ENCODE measurements around the gene GNAS-AS1.

GNAS-AS1 gene

GRCh38 chr20:58867211-58867610 is 16.5 kb upstream of the GNAS-AS1 start:
- in situ Hi-C loops (cut with HindIII; ENCODE audit: low pct_unique_long_range_greater_than_20kb, low sequenced_read_pairs): no loop called here
- DNase-seq (ENCODE audit: low read depth in 1 of 2, low spot score in 1 of 2): no peak
- TF ChIP-seq JUND (IDR thresholded peaks at IDR 0.05; ENCODE audit: low read depth): no peak

- DNase-seq (ENCODE audit: low read depth in 1 of 2, low spot score in 1 of 2): no peak
- in situ Hi-C loops (cut with HindIII; ENCODE audit: low pct_unique_long_range_greater_than_20kb, low sequenced_read_pairs): no loop called here
- TF ChIP-seq JUND (IDR thresholded peaks at IDR 0.05; ENCODE audit: low read depth): no peak
Measured at GRCh38 chr20:58865843-58866242, 15.1 kb upstream of the GNAS-AS1 start.

GRCh38 chr20:58864346-58864745 is 13.6 kb upstream of the GNAS-AS1 start:
- no peak for TF ChIP-seq JUND (IDR thresholded peaks at IDR 0.05; ENCODE audit: low read depth)
- in situ Hi-C loops (cut with HindIII; ENCODE audit: low pct_unique_long_range_greater_than_20kb, low sequenced_read_pairs): no loop called here

GRCh38 chr20:58863044-58863790 is 12.5 kb upstream of the GNAS-AS1 start:
- TF ChIP-seq JUND (IDR thresholded peaks at IDR 0.05; ENCODE audit: low read depth): no peak
- no peak for DNase-seq (ENCODE audit: low read depth in 1 of 2, low spot score in 1 of 2)
- in situ Hi-C loops (cut with HindIII; ENCODE audit: low pct_unique_long_range_greater_than_20kb, low sequenced_read_pairs): no loop called here

More at GRCh38 chr20:58864346-58864745, 13.6 kb upstream of the GNAS-AS1 start:
- DNase-seq (ENCODE audit: low read depth in 1 of 2, low spot score in 1 of 2): peak in 1 of 2 experiments; percentile 60

- peak; percentile 72; the same call in 1 of the 2 replicates for TF ChIP-seq JUND (IDR thresholded peaks at IDR 0.05; ENCODE audit: low read depth)
- DNase-seq (ENCODE audit: low read depth in 1 of 2, low spot score in 1 of 2): peak; percentile 94 to 99
- in situ Hi-C loops (cut with HindIII; ENCODE audit: low pct_unique_long_range_greater_than_20kb, low sequenced_read_pairs): no loop called here
Measured at GRCh38 chr20:58855506-58856389, 5.0 kb upstream of the GNAS-AS1 start.

GRCh38 chr20:58854638-58855471 is 4.2 kb upstream of the GNAS-AS1 start:
- TF ChIP-seq JUND (IDR thresholded peaks at IDR 0.05; ENCODE audit: low read depth): no peak
- DNase-seq (ENCODE audit: low read depth in 1 of 2, low spot score in 1 of 2): peak in 1 of 2 experiments; percentile 36
- in situ Hi-C loops (cut with HindIII; ENCODE audit: low pct_unique_long_range_greater_than_20kb, low sequenced_read_pairs): no loop called here

GRCh38 chr20:58853976-58854637 is 3.4 kb upstream of the GNAS-AS1 start:
- in situ Hi-C loops (cut with HindIII; ENCODE audit: low pct_unique_long_range_greater_than_20kb, low sequenced_read_pairs): no loop called here
- no peak for DNase-seq (ENCODE audit: low read depth in 1 of 2, low spot score in 1 of 2)
- no peak for TF ChIP-seq JUND (IDR thresholded peaks at IDR 0.05; ENCODE audit: low read depth)

GRCh38 chr20:58853466-58853865 is 2.8 kb upstream of the GNAS-AS1 start:
- in situ Hi-C loops (cut with HindIII; ENCODE audit: low pct_unique_long_range_greater_than_20kb, low sequenced_read_pairs): no loop called here
- no peak for TF ChIP-seq JUND (IDR thresholded peaks at IDR 0.05; ENCODE audit: low read depth)
- DNase-seq (ENCODE audit: low read depth in 1 of 2, low spot score in 1 of 2): no peak

GRCh38 chr20:58852543-58853271 is 2.0 kb upstream of the GNAS-AS1 start, which contains the start of gene GNAS:
TSS of gene GNAS (plus strand) at chr20:58852716.
- peak; percentile 78 to 82 for DNase-seq (ENCODE audit: low read depth in 1 of 2, low spot score in 1 of 2)

GRCh38 chr20:58851969-58852458 is 1.3 kb upstream of the GNAS-AS1 start:
- in situ Hi-C loops (cut with HindIII; ENCODE audit: low pct_unique_long_range_greater_than_20kb, low sequenced_read_pairs): no loop called here

More at GRCh38 chr20:58852543-58853271, 2.0 kb upstream of the GNAS-AS1 start, which contains the start of gene GNAS:
- in situ Hi-C loops (cut with HindIII; ENCODE audit: low pct_unique_long_range_greater_than_20kb, low sequenced_read_pairs): no loop called here
- TF ChIP-seq JUND (IDR thresholded peaks at IDR 0.05; ENCODE audit: low read depth): no peak

More at GRCh38 chr20:58851969-58852458, 1.3 kb upstream of the GNAS-AS1 start:
- no peak for TF ChIP-seq JUND (IDR thresholded peaks at IDR 0.05; ENCODE audit: low read depth)
- DNase-seq (ENCODE audit: low read depth in 1 of 2, low spot score in 1 of 2): no peak
